GM12878 (cell line): Measurements from ENCODE around the gene CRB3. TPM values are rescaled to one million over a fixed set of nuclear protein-coding genes. Genes with fewer than 3 reads are reported as not detected.

Source experiments
- JUND ChIP-seq: IDR thresholded peaks from 2 replicates; pipeline ENCODE4 v1.6.1; 2012; ENCODE audit warnings: low read depth, mild to moderate bottlenecking, low read length, improper control_type of control experiment, moderate library complexity
- TBL1XR1 ChIP-seq: IDR thresholded peaks from 2 replicates; pipeline ENCODE4 v1.6.1; 2012; ENCODE audit warnings: low read depth, low read length, improper control_type of control experiment
- ZNF687 ChIP-seq: fragments of 450-650 bp; IDR thresholded peaks from 2 replicates; pipeline ENCODE4 v1.6.1; 2017; ENCODE audit warnings: mild to moderate bottlenecking, moderate library complexity
- polyA plus RNA-seq, 11 experiments: library from polyadenylated mRNA; depleted of rRNA in 4 of 11; unstranded in 6 of 11; stranded (reverse) in 5 of 11; fragments of >200 nt; fragmentation: Nextera tagmentation in 4 of 11; fragmentation: Illumina TruSeq in 1 of 11; extraction: Ambion mirVana in 4 of 11; extraction: Trizol in 1 of 11; gene quantifications; 1 replicate in 1 of 11; 2 replicates in 10 of 11; pipeline versions ENCODE4 v1.2.1 to v1.2.3, GENCODE V29; 2011 to 2016; ENCODE audit warnings: inconsistent platforms in 2 of 11, missing spikeins in 2 of 11, low read depth in 1 of 11
- total RNA-seq, 4 experiments: library from RNA; depleted of rRNA in 3 of 4; stranded (reverse); fragments of >200 nt in 3 of 4; fragmentation: Illumina TruSeq in 1 of 4; extraction: Trizol in 1 of 4; gene quantifications; 2 replicates each; pipeline versions ENCODE4 v1.2.1 to v1.2.3, GENCODE V29; 2013 to 2021
- TF ChIP-seq, protein P1 (sequence below): fragments of 450-650 bp; IDR thresholded peaks from 2 replicates; pipeline ENCODE4 v1.6.1; 2018; ENCODE audit warnings: borderline replicate concordance, mild to moderate bottlenecking; ENCODE audit not compliant: partially characterized antibody

The CRB3 gene
- total and polyA plus RNA-seq, 10 of the 15 experiments (the other 5 are each of a cell fraction or from before 2014, with no cell fraction given): 0.11 to 1.9 (median 0.98) TPM; not detected in 1

DNA sequence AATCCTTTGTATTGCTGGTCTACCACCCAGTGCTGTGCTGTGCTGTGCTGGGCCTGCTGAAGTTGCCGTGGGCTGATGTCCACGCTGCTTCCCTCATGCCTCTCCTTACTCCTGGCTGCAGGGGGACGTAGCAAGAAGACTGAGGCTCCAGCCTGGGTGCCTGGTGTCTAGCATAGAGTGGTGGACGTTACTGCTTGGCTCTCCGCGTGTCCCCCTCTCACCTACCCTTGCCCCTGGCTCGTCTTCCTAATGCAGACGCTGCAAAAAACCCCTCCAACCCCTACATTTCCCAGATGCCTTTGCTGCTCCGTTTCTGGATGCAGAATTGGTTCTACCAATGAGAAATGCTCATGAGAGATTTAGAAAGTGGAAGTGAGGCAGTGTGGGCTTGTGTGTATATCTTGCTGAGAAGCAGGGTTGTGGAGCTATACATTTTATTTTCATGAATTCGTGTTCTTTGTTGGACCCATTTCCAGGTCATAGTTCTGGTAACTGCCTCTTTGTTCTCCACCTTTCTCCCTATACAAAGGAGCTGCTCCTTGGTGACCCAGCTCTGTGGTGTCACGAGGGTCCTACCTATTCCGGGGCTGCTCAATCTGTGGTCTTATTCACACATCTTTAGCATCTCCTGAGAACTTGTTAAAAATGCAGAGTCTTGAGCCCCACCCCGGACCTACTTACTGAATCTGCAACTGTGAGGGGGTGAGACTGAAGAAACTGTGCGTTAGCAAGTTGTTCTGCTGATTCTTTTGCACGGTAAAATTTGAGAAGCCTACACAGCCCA, 25.4 kb downstream of the CRB3 start (continued):
- TF ChIP-seq, protein P1, sequence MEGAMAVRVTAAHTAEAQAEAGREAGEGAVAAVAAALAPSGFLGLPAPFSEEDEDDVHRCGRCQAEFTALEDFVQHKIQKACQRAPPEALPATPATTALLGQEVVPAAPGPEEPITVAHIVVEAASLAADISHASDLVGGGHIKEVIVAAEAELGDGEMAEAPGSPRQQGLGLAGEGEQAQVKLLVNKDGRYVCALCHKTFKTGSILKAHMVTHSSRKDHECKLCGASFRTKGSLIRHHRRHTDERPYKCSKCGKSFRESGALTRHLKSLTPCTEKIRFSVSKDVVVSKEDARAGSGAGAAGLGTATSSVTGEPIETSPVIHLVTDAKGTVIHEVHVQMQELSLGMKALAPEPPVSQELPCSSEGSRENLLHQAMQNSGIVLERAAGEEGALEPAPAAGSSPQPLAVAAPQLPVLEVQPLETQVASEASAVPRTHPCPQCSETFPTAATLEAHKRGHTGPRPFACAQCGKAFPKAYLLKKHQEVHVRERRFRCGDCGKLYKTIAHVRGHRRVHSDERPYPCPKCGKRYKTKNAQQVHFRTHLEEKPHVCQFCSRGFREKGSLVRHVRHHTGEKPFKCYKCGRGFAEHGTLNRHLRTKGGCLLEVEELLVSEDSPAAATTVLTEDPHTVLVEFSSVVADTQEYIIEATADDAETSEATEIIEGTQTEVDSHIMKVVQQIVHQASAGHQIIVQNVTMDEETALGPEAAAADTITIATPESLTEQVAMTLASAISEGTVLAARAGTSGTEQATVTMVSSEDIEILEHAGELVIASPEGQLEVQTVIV: no peak
- TF ChIP-seq JUND (peak; percentile 67; the same call in 1 of the 2 replicates), ZNF687 (peak; percentile 96), TBL1XR1 (0 out of 2 replicates have a peak, but pooled peaks have one; percentile 48)
